Skeletal muscle tissue (tissue), 4 donors: Measurements from ENCODE around the gene PPIF. TPM values are rescaled to one million over a fixed set of nuclear protein-coding genes. Genes with fewer than 3 reads are reported as not detected.

Experiments
- H3K27ac ChIP-seq: one replicate; pipeline ENCODE4 v1.7.0; 2013; ENCODE audit warnings: mild to moderate bottlenecking, low read depth, low read length, inconsistent platforms
- H3K27me3 ChIP-seq, 3 donors: one replicate each; pipeline ENCODE4 v1.7.0; 2013; ENCODE audit warnings: low read length in 3 of 3; ENCODE audit not compliant: control insufficient read depth in 3 of 3, insufficient read depth in 3 of 3
- H3K36me3 ChIP-seq, 3 donors: one replicate each; pipeline ENCODE4 v1.7.0; 2013; ENCODE audit warnings: low read length in 3 of 3; ENCODE audit not compliant: control insufficient read depth in 3 of 3, insufficient read depth in 3 of 3
- H3K4me1 ChIP-seq, 3 donors: one replicate each; pipeline ENCODE4 v1.7.0; 2013; ENCODE audit warnings: low read length in 3 of 3, mild to moderate bottlenecking in 3 of 3; ENCODE audit not compliant: control insufficient read depth in 3 of 3, insufficient read depth in 3 of 3
- H3K4me3 ChIP-seq, 3 donors: one replicate each; pipeline ENCODE4 v1.7.0; 2013; ENCODE audit warnings: low read length in 3 of 3
- H3K9ac ChIP-seq, 3 donors: one replicate each; pipeline ENCODE4 v1.7.0; 2013; ENCODE audit warnings: low read length in 3 of 3, mild to moderate bottlenecking in 3 of 3, moderate library complexity in 2 of 3, low read depth in 1 of 3
- H3K9me3 ChIP-seq, 3 donors: one replicate each; pipeline ENCODE4 v1.7.0; 2013; ENCODE audit warnings: low read length in 3 of 3; ENCODE audit not compliant: control insufficient read depth in 3 of 3
- total RNA-seq: library from RNA; depleted of rRNA; stranded (reverse); fragments of >200 nt; gene quantifications from one replicate; pipeline ENCODE4 v1.2.3, GENCODE V29; 2014
- donor health status: Osteomylitis.

Gene PPIF
- total RNA-seq, 1 donor from 2014 or later = 9.9 TPM

DNA sequence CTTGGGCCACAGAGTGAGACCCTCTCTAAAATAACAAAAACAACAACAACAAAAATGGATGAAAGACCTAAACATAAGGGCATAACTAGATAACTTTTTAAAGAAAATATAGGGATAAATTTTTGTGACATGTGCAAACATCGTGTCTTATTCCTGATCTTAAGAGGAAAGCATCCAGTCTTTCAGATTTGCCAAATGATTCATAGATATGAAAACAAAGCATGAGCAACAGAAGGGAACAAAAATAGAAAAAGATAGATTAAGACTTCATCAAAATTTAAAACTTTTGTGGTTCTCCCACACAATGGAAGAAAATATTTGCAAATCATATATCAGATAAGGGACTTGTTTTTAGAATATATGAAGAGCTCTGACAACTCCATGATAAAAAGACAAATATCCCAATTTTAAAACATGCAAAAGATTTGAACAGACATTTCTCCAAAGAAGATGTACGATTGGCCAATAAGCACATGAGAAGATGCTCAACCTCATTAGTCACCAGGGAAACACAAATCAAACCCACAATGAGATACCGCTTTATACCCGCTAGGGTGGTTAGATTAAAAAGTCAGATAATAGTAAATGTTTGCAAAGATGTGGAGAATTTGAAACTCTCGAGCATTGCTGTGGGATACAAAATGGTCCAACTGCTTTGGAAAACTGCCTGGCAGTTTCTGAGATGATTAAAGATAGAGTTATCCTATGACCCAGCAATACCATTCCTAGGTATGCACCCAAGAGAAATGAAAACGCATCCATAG is 20.3 kb downstream of the PPIF start:
- Histone ChIP-seq H3K9ac (no peak overlapping the region), H3K9me3 (no peaks in the 10 kb centered on the region), H3K27me3 (no peaks in the 10 kb centered on the region), H3K36me3 (no peaks in the 10 kb centered on the region), H3K27ac (no peak overlapping the region), H3K4me3 (no peak overlapping the region), H3K4me1 (no peaks in the 10 kb centered on the region)

- Histone ChIP-seq H3K36me3 (no peaks in the 10 kb centered on the region), H3K4me3 (no peak overlapping the region), H3K27ac (no peak overlapping the region), H3K27me3 (no peaks in the 10 kb centered on the region), H3K9ac (no peak overlapping the region), H3K9me3 (no peaks in the 10 kb centered on the region), H3K4me1 (peaks cover 7 to 18% (median 12%) of the 10 kb centered on the region in 3 donors)
These were observed 25.6 kb downstream of the PPIF start for GRCh38 chr10:79372871-79373270.

- H3K27ac ChIP-seq = no peak overlapping the region
- no peaks in the 10 kb centered on the region for H3K36me3 ChIP-seq
- H3K4me1 ChIP-seq = peaks cover 15 to 33% (median 22%) of the 10 kb centered on the region in 3 donors
- peak overlapping the region in 1 of 3 donors; percentile 29 for H3K4me3 ChIP-seq
- no peaks in the 10 kb centered on the region for H3K9me3 ChIP-seq
- H3K9ac ChIP-seq = peak overlapping the region in 1 of 3 donors; percentile 45
- H3K27me3 ChIP-seq = no peaks in the 10 kb centered on the region
These were observed 27.3 kb downstream of the PPIF start for GRCh38 chr10:79374312-79375191.

GRCh38 chr10:79375321-79376077 is 28.2 kb downstream of the PPIF start:
- no peaks in the 10 kb centered on the region for H3K27me3 ChIP-seq
- H3K4me3 ChIP-seq = no peak overlapping the region
- H3K36me3 ChIP-seq = no peaks in the 10 kb centered on the region
- H3K9me3 ChIP-seq = no peaks in the 10 kb centered on the region
- no peak overlapping the region for H3K27ac ChIP-seq
- peak overlapping the region in 2 of 3 donors; percentile 9 to 33 for H3K9ac ChIP-seq
- peaks cover 25 to 42% (median 31%) of the 10 kb centered on the region in 3 donors for H3K4me1 ChIP-seq

DNA sequence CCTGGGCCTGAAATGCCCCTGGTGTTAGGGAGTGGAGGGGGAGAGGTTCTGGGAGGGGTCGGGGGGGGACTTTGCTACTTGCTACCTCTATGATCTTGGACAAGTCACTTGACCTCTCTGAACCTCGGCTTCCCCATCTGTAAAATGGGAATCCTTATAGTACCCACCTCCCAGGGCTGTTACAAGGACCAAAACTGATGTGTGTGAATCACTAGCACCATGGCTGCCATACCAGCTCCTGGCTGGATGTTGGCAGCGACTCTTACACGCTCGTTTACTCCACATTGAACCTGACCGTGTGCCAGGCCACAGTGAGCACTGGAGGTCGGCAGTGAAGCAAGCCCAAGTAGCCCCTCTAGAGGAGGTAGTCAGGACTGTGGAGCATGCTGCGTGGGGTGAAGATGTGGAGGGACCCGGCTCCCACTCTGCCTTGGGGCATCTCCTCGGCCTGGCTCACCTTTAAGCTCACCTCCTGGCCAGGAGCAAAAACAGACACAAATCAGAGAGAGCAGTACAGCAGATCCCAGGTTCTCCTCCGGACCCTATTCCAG is 28.9 kb downstream of the PPIF start:
- H3K9ac ChIP-seq = no peak overlapping the region
- H3K27me3 ChIP-seq = no peaks in the 10 kb centered on the region
- peaks cover 31 to 49% (median 38%) of the 10 kb centered on the region in 3 donors for H3K4me1 ChIP-seq
- no peaks in the 10 kb centered on the region for H3K36me3 ChIP-seq
- no peak overlapping the region for H3K27ac ChIP-seq
- H3K4me3 ChIP-seq = no peak overlapping the region
- H3K9me3 ChIP-seq = no peaks in the 10 kb centered on the region

DNA sequence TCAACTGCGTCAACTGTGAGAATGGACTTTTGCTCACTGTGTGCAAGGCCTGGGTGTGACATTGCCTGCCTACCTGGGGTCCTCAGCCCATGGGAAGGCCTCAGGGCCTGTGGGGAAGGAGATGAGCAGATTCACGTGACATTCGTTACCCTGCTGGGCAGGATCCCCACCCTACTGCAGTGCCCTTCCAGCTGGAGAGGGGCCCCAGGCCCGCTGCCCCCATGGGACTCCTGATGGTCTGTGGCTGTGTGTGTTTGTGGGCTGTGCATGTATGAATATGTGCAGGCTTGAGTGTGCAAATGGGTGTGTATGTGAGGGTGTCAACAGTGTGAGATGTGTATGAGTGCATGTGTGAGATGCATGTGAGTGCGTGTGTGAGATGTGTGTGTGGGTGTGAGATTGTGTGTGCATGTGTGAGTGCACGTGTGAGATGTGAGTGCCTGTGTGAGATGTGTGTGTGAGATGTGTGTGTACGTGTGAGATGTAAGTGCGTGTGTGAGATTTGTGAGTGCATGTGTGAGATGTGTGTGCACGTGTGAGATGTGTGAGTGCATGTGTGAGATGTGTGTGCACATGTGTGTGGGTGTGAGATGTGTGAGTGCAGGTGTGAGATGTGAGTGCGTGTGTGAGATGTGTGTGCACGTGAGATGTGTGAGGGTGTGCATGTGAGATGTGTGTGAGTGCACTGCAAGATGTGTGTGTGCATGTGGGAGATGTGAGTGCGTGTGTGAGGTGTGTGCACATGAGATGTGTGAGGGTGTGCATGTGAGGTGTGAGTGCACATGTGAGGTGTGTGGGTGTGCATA is 29.7 kb downstream of the PPIF start:
- H3K4me1 ChIP-seq = peaks cover 38 to 55% (median 43%) of the 10 kb centered on the region in 3 donors
- no peaks in the 10 kb centered on the region for H3K36me3 ChIP-seq
- no peaks in the 10 kb centered on the region for H3K9me3 ChIP-seq
- no peaks in the 10 kb centered on the region for H3K27me3 ChIP-seq
- no peak overlapping the region for H3K4me3 ChIP-seq
- H3K27ac ChIP-seq = no peak overlapping the region
- no peak overlapping the region for H3K9ac ChIP-seq

DNA sequence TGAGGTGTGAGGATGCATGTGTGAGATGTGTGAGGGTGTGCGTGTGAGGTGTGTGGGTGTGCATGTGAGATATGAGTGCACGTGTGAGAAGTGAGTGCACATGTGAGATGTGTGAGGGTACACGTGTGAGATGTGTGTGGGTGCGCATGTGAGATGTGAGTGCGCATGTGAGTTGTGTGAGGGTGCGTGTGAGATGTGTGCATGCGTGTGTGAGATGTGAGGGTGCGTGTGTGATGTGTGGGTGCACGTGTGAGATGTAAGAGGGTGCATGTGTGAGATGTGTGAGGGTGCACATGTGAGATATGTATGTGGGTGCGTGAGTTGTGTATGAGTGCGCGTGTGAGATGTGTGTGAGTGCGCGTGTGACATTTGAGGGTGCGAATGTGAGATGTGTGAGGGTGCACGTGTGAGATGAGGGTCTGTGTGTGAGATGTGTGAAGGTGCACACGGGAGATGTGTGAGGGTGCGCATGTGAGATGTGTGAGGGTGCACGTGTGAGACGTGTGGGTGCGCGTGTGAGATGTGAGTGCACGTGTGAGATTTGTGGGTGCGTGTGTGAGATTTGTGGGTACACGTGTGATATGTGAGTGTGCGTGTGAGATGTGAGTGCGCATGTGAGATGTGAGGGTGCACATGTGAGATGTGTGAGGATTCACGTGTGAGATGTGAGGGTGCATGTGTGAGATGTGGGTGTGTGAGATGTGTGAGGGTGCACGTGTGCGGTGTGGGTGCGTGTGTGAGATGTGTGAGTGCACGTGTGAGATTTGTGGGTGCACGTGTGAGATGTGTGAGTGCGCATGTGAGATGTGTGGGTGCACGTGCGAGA is 30.5 kb downstream of the PPIF start:
- no peaks in the 10 kb centered on the region for H3K27me3 ChIP-seq
- H3K4me1 ChIP-seq = peaks cover 40 to 63% (median 48%) of the 10 kb centered on the region in 3 donors
- peak overlapping the region in 1 of 3 donors; percentile 33 for H3K9ac ChIP-seq
- no peaks in the 10 kb centered on the region for H3K36me3 ChIP-seq
- no peak overlapping the region for H3K4me3 ChIP-seq
- no peak overlapping the region for H3K27ac ChIP-seq
- H3K9me3 ChIP-seq = no peaks in the 10 kb centered on the region

GRCh38 chr10:79378383-79378646 is 31.0 kb downstream of the PPIF start:
- peaks cover 40 to 64% (median 48%) of the 10 kb centered on the region in 3 donors for H3K4me1 ChIP-seq
- no peak overlapping the region for H3K4me3 ChIP-seq
- no peaks in the 10 kb centered on the region for H3K36me3 ChIP-seq
- no peak overlapping the region for H3K9ac ChIP-seq
- H3K27ac ChIP-seq = no peak overlapping the region
- no peaks in the 10 kb centered on the region for H3K9me3 ChIP-seq
- no peaks in the 10 kb centered on the region for H3K27me3 ChIP-seq
